Right lobe of liver (tissue), 6 donors: ENCODE data around the gene KIAA0825. TPM values are rescaled to one million over a fixed set of nuclear protein-coding genes. Genes with fewer than 3 reads are reported as not detected.

Experiments
- ATAC-seq, 4 donors: fragments of 200-7000 bp; cut with Tn5 transposase; one replicate each; pipeline ENCODE4 v1.9.1; 2020; ENCODE audit warnings: mild to moderate bottlenecking in 4 of 4, moderate library complexity in 4 of 4
- DNase-seq, 3 donors: peaks; one replicate each; pipeline ENCODE4 v3.0.0-alpha.2; 2020
- H3K27ac ChIP-seq, 3 donors: fragments of 200-600 bp; one replicate each; pipeline ENCODE4 v1.8.0; 2022
- H3K27me3 ChIP-seq, 2 donors: fragments of 200-600 bp; one replicate each; pipeline ENCODE4 v1.8.0; 2022
- H3K36me3 ChIP-seq, 4 donors: fragments of 200-600 bp; sonication (generic) in 1 of 4; one replicate each; pipeline versions ENCODE4 v1.5.1 to v1.8.0; 2017 to 2022; ENCODE audit warnings: control low read depth in 1 of 4
- H3K4me1 ChIP-seq, 4 donors: fragments of 200-600 bp; sonication (generic) in 1 of 4; one replicate each; pipeline versions ENCODE4 v1.5.1 to v1.8.0; 2017 to 2022; ENCODE audit warnings: control low read depth in 1 of 4
- H3K4me3 ChIP-seq, 3 donors: fragments of 200-600 bp; one replicate each; pipeline ENCODE4 v1.8.0; 2022
- H3K9me3 ChIP-seq, 4 donors: fragments of 200-600 bp; sonication (generic) in 1 of 4; one replicate each; pipeline versions ENCODE4 v1.5.1 to v1.8.0; 2017 to 2022; ENCODE audit warnings: control low read depth in 1 of 4
- POLR2A ChIP-seq: fragments of 450-650 bp; IDR thresholded peaks from one replicate; pipeline ENCODE4 v1.6.1; 2017; ENCODE audit warnings: antibody characterized with exemption, mild to moderate bottlenecking
- WGBS: methylation state at CpG from one replicate; pipeline ENCODE4 v1.1.6; 2018; ENCODE audit warnings: low coverage, low lambda C conversion rate; ENCODE audit not compliant: insufficient coverage; ENCODE audit errors: missing lambda C conversion rate; 5-methylcytosine and 5-hydroxymethylcytosine counted together
- intact Hi-C, 2 donors: fragments of 100-400 bp; cut with DNase I; formaldehyde crosslinking; loops; one replicate each; pipeline versions ENCODE4 v1.11.2 to v1.14.1; 2022
- total RNA-seq, 6 experiments: library from RNA; depleted of rRNA in 2 of 6; stranded (reverse); fragments of >200 nt in 2 of 6; fragmentation: NEBNext Ultra II Directional in 3 of 6; extraction: Animal tissue kit (Norgen Biotek cat#: 25700) in 3 of 6; gene quantifications; one replicate each; pipeline versions ENCODE4 v1.1.0 to v1.2.4, GENCODE V29; 2016 to 2023
- TF ChIP-seq, protein P1 (sequence below), 4 donors: fragments of 200-600 bp in 3 of 4; fragments of 450-650 bp in 1 of 4; IDR thresholded peaks; one replicate each; pipeline versions ENCODE4 v1.5.1 to v1.8.0; 2016 to 2022; ENCODE audit warnings: antibody characterized with exemption in 4 of 4, mild to moderate bottlenecking in 2 of 4
- donor health status: DM: no; HTN: yes; CAD: no.
- donor health status: DM: no; HTN: no; CAD: no.
- donor health status: DM: no; HTN: no; CAD: no.
- donor health status: DM: no; HTN: yes; CAD: no.
- donor health status: DM: no; HTN: yes; CAD: no.

Gene KIAA0825
- total RNA-seq, 6 experiments from 2014 or later: 0.86 to 3.2 (median 1.7) TPM

DNA sequence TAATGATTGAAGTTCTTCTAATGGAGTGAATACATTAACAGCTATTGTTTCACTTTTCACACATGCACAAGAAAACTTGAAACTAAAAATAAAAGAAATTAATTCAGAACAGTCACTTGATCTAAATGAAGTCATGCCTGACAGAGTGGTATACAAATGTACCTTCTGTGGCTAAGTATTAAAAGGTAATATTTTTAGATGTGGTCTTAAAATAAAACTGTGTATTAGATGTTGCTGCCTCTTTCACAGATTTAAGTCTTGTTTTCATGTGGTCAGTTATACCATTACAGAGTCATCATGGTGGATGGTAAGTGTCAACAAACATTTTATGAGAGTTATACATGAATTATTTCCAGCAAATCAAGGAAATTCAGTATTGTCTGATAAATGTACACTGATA, 47.0 kb downstream of the KIAA0825 start:
- Histone ChIP-seq H3K27me3 (no peaks in the 10 kb centered on the region), H3K27ac (no peak overlapping the region), H3K4me1 (no peaks in the 10 kb centered on the region), H3K4me3 (no peak overlapping the region), H3K36me3 (no peaks in the 10 kb centered on the region), H3K9me3 (no peaks in the 10 kb centered on the region)
- intact Hi-C loops: no loop called here
- no peak for TF ChIP-seq POLR2A
- TF ChIP-seq, protein P1, sequence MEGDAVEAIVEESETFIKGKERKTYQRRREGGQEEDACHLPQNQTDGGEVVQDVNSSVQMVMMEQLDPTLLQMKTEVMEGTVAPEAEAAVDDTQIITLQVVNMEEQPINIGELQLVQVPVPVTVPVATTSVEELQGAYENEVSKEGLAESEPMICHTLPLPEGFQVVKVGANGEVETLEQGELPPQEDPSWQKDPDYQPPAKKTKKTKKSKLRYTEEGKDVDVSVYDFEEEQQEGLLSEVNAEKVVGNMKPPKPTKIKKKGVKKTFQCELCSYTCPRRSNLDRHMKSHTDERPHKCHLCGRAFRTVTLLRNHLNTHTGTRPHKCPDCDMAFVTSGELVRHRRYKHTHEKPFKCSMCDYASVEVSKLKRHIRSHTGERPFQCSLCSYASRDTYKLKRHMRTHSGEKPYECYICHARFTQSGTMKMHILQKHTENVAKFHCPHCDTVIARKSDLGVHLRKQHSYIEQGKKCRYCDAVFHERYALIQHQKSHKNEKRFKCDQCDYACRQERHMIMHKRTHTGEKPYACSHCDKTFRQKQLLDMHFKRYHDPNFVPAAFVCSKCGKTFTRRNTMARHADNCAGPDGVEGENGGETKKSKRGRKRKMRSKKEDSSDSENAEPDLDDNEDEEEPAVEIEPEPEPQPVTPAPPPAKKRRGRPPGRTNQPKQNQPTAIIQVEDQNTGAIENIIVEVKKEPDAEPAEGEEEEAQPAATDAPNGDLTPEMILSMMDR (IDR thresholded peaks at IDR 0.05): no peak
- no peak for DNase-seq
- no peak for ATAC-seq

DNA sequence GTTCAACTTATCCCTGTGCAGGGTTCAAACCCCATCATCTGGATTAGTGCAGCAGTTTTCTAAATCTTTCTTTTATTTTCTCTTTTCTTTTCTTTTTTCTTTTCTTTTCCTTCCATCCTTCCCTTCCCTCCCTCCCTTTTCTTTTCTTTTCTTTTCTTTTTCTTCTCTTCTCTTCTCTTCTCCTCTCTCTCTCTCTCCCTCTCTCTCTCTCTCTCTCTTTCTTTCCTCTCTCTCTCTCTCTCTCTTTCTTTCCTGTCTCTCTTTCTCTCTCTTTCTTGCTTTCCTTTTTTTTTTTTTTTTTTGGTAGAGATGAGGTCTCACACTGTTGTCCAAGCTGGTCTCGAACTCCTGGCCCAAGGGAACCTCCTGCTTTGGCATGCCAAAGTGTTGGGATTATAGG, 53.6 kb downstream of the KIAA0825 start:
- WGBS: 86% methylated on average over 1 of the region's 1 CpG
- H3K4me1 ChIP-seq: no peaks in the 10 kb centered on the region
- ATAC-seq (no peak), DNase-seq (no peak)
- no peak overlapping the region for H3K4me3 ChIP-seq
- H3K27ac ChIP-seq: no peak overlapping the region
- H3K9me3 ChIP-seq: no peaks in the 10 kb centered on the region
- no peaks in the 10 kb centered on the region for H3K36me3 ChIP-seq
- intact Hi-C loops: no loop called here
- no peak for TF ChIP-seq POLR2A
- TF ChIP-seq, protein P1 (IDR thresholded peaks at IDR 0.05): no peak
- H3K27me3 ChIP-seq: no peaks in the 10 kb centered on the region

DNA sequence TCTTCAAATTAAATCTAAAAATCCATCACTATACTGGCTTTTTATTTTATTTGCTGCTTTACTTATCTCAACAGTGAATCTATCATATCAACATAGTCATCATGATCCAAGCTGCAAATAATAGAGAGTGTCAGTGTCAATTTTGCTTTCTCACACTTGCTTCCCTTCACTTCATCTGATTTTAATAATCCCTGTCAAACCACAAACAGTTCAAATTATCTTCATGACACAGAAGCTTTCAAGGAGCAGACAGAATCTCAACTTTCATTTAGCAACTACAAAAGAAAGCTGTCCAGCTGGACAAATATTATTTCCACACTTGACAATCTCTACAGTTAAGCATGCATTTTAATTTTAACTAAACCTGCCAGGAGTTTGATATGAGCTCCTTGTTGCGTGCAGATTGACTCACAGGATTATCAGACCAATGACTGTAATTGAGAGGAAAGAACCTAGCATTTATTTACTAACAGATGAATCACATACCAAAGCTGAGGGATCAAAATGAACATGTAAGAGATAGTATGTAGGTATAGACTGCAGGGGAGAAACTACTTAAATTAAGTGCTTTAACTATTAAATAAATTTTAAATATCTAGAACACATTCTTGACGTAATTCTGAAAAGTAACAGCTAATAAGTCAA, 56.0 kb downstream of the KIAA0825 start:
- Histone ChIP-seq H3K27ac (no peak overlapping the region), H3K36me3 (no peaks in the 10 kb centered on the region), H3K4me1 (no peaks in the 10 kb centered on the region), H3K9me3 (no peaks in the 10 kb centered on the region), H3K4me3 (no peak overlapping the region), H3K27me3 (no peaks in the 10 kb centered on the region)
- 93% methylated on average over 2 of the region's 2 CpGs for WGBS
- ATAC-seq (no peak), DNase-seq (no peak)
- TF ChIP-seq POLR2A: no peak
- TF ChIP-seq, protein P1 (IDR thresholded peaks at IDR 0.05): no peak
- intact Hi-C loops: no loop called here

DNA sequence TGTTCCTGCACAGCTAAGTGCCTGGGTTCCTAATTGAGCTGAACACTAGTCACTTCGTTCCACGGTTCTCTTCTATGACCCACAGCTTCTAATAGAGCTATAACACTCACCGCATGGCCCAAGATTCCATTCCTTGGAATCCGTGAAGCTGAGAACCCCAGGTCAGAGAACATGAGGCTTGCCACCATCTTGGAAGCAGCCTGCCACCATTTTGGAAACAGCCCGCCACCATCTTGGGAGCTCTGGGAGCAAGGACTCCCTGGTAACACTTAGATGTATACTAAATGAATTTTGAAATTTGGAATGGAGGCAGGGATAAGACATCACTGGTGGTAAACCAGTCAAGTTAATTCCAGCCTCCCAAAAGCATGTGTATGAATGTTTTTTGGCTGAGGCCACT, 60.4 kb downstream of the KIAA0825 start:
- Histone ChIP-seq H3K36me3 (no peaks in the 10 kb centered on the region), H3K27me3 (no peaks in the 10 kb centered on the region), H3K9me3 (no peaks in the 10 kb centered on the region), H3K4me3 (no peak overlapping the region), H3K27ac (no peak overlapping the region), H3K4me1 (no peaks in the 10 kb centered on the region)
- ATAC-seq (no peak), DNase-seq (no peak)
- WGBS: 94% methylated on average over 5 of the region's 5 CpGs
- TF ChIP-seq, protein P1 (IDR thresholded peaks at IDR 0.05): no peak
- TF ChIP-seq POLR2A: no peak
- intact Hi-C loops: no loop called here

DNA sequence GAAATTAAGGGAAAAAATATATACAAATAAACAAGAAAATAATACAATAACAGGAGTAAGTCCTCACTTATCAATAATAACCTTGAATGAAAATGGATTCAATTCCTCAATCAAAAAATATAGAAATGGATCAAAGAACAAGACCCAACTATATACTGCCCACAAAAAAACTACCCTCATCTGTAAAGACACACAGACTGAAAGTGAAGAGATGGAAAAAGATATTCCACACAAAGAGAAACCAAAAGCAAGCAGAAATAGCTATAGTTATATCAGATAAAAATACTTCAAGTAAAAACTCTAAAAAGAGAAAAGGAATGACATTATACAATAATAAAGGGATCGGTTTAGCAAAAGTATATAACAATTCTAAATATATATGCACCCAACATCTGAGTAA, 66.5 kb downstream of the KIAA0825 start:
- intact Hi-C loops: no loop called here
- no peak for TF ChIP-seq POLR2A
- TF ChIP-seq, protein P1 (IDR thresholded peaks at IDR 0.05): no peak
- Histone ChIP-seq H3K27ac (no peak overlapping the region), H3K4me1 (no peaks in the 10 kb centered on the region), H3K9me3 (no peaks in the 10 kb centered on the region), H3K36me3 (no peaks in the 10 kb centered on the region), H3K4me3 (no peak overlapping the region), H3K27me3 (no peaks in the 10 kb centered on the region)
- WGBS: 67% methylated on average over 1 of the region's 1 CpG
- DNase-seq: no peak
- ATAC-seq: no peak
